ENCODE measurements around the gene CEP19.
"Not testable (repeated sequence)": the region's sequence is repeated elsewhere in the genome, so short reads cannot be mapped to it uniquely, and the experiment has no call there.

Gene CEP19, protein sequence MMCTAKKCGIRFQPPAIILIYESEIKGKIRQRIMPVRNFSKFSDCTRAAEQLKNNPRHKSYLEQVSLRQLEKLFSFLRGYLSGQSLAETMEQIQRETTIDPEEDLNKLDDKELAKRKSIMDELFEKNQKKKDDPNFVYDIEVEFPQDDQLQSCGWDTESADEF

DNA sequence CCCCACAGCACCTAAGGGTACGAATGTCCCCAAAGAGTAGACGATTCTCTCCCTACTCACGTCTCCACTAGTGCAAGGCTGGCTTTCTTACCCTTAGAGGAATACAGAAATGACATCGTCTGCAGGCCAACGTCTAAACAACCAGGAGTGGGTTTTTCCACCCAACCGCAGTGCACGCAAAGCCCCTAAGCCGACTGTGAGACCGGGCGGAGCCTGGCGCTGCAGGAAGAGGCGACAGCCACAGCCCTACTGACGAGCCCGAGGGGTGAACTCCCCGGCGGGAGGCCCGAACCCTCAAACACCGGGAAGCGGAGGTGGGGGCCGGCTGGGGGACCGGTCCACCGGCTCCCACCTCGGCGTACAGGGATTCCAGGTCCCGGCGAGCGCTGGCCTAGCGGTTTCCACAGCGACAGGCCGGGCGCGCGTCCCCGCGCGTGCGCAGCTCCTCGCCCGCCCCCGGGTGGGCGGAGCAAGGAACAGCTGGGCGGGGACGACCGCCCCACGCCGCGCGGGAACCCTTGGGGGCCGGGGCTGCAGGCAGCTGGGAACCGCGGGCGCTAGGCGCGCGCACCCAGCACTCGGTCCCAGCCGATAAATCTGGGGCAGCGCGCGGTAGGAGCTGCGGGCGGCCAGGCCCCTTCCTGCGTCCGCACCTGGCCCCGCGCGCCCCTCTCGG, at the start of gene CEP19, which contains the start of gene PIGX:
Gene CEP19 (minus strand): TSS at position 413 of the 676 bp plus-strand sequence. CDS start 3,593 bp downstream, outside the sequence.
Gene PIGX (plus strand): TSS at position 540 of the 676 bp plus-strand sequence.
- peak within 1 kb of the TSS; percentile 84 for H3K27ac ChIP-seq
- TF ChIP-seq, protein P1, sequence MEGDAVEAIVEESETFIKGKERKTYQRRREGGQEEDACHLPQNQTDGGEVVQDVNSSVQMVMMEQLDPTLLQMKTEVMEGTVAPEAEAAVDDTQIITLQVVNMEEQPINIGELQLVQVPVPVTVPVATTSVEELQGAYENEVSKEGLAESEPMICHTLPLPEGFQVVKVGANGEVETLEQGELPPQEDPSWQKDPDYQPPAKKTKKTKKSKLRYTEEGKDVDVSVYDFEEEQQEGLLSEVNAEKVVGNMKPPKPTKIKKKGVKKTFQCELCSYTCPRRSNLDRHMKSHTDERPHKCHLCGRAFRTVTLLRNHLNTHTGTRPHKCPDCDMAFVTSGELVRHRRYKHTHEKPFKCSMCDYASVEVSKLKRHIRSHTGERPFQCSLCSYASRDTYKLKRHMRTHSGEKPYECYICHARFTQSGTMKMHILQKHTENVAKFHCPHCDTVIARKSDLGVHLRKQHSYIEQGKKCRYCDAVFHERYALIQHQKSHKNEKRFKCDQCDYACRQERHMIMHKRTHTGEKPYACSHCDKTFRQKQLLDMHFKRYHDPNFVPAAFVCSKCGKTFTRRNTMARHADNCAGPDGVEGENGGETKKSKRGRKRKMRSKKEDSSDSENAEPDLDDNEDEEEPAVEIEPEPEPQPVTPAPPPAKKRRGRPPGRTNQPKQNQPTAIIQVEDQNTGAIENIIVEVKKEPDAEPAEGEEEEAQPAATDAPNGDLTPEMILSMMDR (conservative IDR thresholded peaks at IDR 0.05) = no peak

DNA sequence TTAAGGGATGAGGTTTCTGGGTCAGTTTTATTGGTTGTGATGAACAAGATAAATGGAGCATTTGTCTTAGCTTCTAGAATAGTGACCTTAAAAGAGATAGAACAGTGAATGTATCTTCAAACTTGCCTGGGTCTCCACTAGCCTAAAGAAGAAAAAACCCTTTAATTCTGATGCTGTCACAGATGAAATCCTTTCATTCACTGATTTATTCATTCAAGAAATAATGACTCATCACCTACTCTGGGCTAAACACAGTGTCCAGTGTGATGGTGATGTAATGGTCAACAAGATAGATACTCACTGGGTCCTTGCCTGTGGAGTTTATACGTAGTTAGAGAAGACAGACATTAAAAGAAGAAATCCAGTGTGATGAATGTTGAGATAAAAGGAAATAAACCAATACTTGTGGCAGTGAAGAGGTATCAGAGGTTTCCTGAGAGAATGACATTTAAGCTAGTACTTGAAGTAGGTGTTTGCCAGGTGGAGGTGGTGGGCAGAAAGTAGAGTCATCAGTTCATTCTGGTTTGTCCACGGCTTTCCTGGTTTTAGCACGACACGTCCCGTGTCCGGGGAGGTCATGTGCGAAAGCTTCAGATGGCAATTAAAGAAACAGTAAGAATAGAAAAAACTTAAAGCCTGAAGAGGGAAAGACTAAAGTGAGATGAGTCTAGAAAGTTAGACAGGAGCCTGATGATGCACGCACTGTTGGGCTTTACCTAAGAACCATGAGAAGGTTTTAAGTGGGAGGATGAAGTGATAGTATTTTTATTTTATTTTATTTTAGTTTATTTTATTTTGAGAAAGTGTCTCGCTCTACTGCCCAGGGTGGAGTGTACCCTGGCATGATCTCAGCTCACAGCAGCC, 46.1 kb upstream of the CEP19 start:
- TF ChIP-seq, protein P1 (conservative IDR thresholded peaks at IDR 0.05) = no peak
- no peak overlapping the region for H3K27ac ChIP-seq

DNA sequence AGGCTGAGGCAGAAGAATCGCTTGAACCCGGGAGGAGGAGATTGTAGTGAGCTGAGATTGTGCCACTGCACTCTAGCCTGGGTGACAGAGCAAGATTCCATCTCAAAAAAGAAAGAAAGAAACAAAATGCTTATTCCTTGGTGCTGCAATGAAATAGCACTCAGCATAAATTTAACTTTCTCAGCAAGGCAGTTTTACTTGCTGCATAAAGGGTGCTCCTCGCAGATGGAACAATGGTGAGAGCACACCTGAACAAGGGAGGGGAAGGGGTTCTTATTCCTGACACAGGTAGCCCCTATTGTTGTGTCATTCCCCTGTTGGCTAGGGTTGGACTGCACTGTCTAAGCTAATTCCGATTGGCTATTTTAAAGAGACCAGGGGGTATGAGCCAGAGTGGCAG, 44.7 kb upstream of the CEP19 start:
- TF ChIP-seq, protein P1 (conservative IDR thresholded peaks at IDR 0.05) = no peak
- H3K27ac ChIP-seq = no peak overlapping the region

DNA sequence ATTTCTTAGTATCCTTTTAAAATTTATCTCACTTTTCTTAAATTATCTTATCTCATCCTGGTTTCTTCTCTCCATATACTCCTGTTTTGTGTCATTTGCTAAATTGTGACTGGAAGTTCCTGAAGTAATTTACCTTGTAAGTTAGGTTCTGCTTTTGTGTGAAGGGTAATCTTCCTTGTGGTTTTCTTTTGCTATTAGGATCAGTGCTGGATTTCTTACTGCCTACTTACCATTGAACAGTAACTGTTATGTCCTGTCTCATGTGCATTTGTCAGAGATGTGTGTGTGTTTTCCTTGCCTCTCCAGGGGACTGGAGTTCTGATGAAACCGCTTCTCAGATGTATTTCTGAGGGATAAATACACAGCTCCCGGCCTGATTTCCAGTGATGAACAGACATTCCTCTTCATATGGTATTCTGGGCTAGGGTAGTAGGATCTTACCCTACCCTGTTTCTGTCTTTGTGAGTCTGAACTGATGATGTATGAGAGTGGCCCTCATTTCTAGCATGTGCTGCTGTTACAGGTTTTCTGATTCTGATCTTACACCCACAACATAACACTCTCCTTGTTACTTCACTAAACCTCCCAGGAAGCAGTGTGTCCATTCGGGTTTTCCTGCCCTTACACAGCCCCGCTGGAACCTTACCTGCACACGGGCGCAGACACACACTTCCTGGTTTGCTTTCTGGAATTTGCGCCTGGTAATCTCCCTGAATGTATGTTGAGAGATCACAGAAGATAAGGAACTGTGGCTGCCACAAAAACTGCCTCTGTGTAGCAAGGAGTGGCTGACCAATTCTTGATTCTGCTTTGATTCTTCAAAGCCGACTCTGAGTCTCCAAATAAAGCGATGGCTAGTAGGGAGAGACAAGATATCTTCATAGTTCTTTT, 42.3 kb upstream of the CEP19 start:
- TF ChIP-seq, protein P1 (conservative IDR thresholded peaks at IDR 0.05) = no peak
- peak overlapping the region; percentile 78 for H3K27ac ChIP-seq

DNA sequence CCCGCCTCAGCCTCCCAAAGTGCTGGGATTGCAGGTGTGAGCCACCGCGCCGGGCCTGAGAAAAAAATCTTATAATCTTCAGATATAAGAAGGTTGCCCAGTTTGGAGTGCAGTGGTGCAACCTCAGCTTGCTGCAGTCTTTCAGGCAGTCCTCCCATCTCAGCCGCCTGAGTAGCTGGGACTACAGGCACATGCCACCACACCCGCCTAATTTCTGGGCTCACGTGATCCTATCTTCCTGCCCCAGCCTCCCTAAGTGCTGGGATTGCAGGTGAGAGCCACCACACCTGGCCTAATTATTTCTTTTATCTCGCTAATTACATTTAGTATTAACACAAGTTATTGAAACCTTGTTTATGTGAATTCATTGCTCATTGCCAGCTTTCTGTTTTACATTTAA, 41.2 kb upstream of the CEP19 start:
- TF ChIP-seq, protein P1 (conservative IDR thresholded peaks at IDR 0.05) = no peak
- peak overlapping the region; percentile 78 for H3K27ac ChIP-seq

DNA sequence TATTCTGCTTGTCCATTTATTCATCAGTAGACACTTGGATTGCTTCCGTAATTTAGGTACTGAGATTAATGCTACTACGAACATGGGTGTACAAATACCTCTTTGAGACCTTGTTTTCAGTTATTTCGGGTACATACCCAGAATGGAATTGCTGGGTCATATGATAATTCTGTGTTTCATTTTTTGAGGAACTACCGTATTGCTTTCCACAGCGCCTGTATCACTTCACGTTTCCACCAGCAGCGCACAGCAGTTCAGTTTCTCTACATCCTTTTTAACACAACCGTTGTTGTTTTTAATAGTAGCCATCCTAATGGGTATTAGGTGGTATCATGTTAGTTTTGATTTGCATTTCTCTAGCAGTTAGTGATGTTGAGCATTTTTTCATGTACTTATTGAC, 37.1 kb upstream of the CEP19 start:
- TF ChIP-seq, protein P1 (conservative IDR thresholded peaks at IDR 0.05) = no peak
- no peak overlapping the region for H3K27ac ChIP-seq

DNA sequence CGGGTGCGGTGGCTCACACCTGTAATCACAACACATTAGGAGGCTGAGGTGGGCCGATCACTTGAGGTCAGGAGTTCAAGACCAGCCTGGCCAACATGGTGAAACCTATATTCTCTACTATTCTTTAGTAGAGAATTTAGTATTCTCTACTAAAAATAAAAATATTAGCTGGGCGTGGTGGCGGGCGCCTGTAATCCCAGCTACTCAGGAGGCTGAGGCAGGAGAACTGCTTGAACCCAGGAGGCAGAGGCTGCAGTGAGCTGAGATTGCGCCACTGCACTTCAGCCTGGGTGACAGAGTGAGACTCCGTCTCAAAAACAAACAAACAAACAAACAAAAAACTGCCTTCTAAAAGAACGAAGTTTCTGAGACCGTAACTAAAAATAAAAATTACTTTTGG, 31.5 kb upstream of the CEP19 start:
- H3K27ac ChIP-seq = not testable (repeated sequence)
